Measurements from ENCODE around the gene NUTM2F.
"Not testable (repeated sequence)": the region's sequence is repeated elsewhere in the genome, so short reads cannot be mapped to it uniquely, and the experiment has no call there.

NUTM2F gene

DNA sequence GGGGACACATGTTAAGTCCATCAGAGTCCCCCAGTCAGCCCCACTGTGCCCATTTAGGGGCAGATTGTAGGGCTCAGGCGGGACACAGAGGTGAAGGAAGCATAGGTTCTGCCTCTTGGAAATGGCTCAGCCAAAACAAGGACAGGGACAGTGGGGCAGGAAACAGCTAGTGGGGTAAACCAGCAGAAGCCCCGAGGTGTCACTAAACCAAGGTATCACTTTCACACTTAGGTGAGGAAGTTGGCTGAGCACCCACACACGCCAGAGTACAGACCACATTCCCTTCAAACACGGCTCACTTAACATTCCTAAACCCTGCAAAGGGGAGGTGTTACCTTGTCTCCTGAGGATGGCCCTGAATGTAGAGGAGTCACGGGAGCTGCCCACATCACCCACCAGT, 12.2 kb downstream of the NUTM2F start:
- DNase-seq (ENCODE audit: low read depth), result not testable (repeated sequence)

DNA sequence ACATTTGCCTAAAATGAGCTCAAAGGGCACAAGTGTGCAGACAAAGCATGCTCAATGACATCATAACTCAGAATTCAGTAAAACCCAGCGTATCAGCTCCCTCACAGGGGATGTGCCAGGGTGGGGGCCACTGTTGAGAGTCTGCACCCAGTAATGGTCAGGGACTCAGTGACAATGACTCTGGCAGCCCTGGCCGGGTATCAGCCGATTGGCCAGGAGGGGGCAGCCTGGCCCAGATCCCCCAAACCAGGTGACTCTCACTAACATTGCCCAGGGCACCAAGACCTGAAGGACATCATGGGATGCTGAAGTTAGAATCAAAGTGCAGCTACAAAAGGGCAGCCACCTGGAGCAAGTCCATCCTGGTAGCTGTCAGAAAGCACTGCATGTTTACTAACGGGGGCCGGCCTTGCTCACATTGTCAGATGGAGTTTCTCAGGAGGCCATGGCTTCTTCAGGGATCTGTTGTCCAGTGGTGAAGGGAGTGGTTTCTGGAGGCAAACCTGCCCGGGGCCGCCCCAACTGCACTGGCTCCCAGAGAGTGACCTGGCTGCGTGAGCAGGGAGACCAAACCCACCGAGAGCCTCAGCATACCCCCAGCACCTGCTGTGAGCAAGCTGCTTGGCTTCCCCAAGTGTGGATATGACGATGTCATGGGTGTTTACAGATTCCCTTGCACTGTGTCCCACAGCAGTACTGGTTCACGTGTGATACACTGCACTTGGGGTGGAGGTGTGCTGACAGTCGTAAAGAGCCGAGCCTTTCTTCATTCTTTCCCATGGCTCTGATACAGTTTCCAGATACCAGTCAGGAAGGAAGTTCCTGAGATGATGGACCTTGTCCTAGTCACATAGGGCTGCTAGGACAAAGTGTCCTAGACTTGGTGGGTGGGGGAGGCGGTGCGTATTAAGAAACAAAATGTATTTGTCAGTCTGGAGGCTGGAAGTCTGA, 13.1 kb downstream of the NUTM2F start:
- DNase-seq (ENCODE audit: low read depth), result not testable (repeated sequence)

DNA sequence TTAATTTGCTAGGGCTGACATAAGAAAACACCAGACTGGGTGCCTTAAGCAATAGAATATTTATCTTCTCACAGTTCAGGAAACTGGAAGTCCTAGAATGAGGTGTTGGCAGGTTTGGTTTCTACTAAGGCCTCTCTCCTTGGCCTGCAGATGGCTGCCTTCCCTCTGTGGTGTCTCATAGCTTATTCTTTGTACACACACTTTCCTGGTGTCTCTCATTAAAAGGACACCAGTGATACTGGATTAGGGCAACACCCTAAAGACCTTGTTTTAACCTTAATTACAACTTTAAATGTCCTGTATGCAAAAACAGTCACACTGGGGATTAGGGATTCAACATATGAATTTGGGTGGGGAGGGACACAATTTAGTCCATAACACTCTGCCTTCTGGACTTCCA, 25.1 kb downstream of the NUTM2F start:
- DNase-seq (ENCODE audit: low read depth), result no peak

DNA sequence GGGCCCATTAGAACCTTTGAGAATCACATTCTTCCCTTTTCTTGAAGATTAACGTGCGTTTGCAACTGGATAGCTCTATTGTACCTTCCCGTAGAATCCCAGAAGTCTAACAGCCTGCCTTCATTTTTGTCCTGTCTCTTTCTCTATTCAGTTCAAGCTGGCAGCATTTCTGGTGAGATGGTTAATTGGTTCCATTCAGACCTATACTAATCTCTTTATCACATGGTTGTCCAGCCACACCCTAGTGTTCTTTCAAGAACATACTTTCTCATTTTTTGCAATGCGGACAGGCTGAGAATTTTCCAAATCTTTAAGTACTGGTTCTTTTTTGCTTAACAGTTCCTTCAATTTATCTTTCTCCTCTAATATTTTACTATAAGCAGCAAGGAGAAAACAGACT, 26.0 kb downstream of the NUTM2F start:
- DNase-seq (ENCODE audit: low read depth), result no peak

DNA sequence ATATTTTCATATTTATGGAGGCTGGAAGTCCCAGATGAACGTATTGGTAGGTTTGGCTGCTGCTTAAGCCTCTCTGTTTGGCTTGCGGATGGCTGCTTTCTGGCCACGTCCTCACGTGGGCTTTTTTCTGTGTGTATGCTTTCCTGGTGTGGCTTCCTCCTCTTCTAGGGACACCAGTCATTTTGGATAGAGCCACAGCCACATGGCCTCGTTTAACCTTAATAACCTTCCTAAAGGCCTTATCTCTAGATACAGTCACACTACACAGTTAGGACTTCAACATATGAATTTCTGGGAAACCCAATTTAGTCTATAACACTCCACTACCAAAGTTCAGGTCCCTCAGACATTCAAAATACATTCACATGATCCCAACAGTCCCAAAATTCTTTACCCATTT, 26.9 kb downstream of the NUTM2F start:
- no peak for DNase-seq (ENCODE audit: low read depth)

DNA sequence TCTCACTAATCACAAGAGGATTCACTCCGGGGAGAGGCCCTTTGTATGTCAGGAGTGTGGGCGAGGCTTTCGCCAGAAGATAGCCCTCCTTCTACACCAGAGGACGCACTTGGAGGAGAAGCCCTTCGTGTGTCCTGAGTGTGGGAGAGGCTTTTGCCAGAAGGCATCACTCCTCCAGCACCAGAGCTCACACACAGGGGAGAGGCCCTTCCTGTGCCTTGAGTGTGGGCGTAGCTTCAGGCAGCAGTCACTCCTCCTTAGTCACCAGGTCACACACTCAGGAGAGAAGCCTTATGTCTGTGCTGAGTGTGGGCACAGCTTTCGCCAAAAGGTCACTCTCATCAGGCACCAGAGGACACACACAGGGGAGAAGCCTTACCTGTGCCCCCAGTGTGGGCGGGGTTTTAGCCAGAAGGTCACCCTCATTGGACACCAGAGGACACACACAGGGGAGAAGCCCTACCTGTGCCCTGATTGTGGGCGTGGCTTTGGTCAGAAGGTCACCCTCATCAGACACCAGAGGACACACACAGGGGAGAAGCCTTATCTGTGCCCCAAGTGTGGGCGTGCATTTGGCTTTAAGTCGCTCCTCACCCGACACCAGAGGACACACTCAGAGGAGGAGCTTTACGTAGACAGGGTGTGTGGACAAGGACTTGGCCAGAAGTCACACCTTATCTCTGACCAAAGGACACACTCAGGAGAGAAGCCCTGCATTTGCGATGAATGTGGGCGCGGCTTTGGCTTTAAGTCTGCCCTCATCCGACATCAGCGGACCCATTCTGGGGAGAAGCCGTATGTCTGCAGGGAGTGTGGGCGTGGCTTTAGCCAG, 27.8 kb downstream of the NUTM2F start:
- DNase-seq (ENCODE audit: low read depth), result no peak

DNA sequence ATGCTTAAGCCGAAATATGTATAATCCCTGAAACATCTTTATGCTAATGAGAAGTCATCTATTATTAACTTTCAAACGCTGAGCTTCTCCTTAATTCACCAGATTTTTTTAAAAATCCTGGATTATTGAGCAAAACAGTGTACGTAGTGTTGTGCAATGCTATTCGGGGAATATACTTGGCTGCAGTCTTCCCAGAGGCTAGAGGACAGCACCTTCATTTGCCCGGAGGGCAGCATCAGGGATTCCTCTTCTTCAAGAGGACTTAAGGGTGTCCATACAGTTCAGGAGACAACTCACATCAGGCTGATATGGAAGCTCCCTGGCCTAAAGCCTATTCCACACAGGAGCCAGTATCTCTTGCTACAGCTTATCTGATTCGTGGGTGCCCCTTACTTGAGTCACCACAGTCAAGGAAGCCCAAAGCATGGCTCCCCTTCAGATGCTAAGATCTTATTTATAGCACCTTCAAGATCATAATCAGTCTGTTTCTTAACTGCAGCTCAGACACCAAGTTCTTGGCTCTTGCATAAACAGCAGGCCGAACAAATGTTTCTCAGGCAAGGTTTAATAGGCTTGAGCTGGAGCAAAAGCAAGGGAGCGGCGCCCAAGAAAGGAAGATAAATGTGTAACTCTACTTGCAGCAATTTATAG, 29.4 kb downstream of the NUTM2F start:
- DNase-seq (ENCODE audit: low read depth), result peak; percentile 96

DNA sequence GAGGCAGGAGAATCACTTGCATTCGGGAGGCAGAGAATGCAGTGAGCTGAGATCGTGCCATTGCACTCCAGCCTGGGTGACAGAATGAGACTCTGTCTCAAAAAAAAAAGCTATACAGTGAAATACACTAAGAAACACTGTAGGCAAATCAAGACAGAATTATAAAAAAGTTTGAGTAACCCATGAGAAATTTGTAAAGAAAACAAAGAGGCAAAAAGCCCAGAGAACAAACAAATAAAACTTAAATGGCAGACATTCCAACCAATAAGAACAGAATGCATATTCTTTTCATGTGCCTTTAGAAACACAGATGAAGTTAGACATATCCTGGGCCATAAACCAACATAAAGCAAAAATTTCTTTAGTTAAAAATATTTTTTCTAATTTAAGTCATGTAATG, 38.8 kb downstream of the NUTM2F start:
- DNase-seq (ENCODE audit: low read depth), result no peak

DNA sequence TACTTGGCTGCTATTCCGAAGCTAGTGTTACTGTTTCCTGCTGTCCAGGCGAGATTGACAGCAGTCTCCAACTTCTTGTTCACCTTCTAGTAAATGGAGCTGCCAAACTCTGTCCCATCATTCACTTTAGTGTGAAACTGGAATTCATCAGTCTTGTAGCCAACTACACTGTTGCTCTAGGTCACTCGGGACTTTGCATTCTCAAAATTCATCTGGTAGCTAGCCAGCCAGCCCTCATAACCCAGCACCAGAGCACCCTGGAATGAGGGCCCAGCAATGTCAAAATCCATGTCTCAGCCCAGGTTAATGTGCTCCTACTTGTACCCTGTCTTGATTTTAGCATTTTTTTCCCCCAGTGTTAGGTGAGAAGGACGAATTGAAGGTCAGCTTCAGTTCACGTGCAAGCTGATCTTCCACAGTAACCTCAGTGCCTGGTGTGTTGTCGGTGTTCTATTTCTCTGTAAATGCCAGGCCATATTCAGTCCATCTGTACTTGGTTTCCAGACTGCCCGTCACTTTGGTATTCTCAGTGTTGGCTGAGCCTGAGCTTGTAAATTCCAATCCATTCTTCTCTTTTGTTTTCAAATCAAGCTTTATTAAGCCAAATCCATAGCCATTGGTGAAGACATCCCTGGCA, 40.4 kb downstream of the NUTM2F start:
- no peak for DNase-seq (ENCODE audit: low read depth)

DNA sequence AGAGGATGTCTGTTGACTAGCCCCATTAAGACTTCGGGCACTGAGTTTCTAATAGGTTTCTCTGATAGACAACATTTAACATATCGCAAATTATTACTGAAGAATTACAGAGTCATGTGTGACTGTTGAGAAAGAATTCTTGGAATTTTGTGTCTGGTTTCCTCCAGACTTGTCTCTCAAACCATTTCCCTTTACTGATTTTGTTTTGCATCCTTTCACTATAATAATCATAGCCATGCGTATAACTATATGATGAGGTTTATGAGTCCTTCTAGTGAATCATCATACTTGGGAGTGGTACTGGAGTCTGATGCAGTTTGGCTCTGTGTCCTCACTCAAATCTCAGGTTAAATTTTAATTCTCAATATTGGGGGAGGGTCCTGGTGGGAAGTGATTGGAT, 42.3 kb downstream of the NUTM2F start:
- peak; percentile 12 for DNase-seq (ENCODE audit: low read depth)

DNA sequence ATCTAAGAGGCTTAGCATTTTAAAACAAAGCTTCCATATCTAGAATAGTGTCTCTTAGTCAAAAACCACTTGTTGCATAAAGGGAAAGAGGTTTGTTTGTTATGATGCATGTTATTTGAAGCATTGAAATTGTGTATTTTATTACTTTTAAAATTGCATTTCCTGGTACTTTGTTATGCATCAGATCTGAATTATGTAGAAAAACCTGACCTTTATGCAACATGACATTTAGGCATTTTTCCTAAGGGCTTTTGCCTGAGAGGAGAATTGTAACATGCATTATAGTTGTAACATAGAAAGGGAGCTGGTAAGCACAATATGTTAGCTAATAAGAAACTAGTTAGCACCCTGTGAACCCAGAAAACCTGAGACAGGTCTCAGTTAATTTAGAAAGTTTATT, 47.3 kb downstream of the NUTM2F start:
- DNase-seq (ENCODE audit: low read depth), result no peak

DNA sequence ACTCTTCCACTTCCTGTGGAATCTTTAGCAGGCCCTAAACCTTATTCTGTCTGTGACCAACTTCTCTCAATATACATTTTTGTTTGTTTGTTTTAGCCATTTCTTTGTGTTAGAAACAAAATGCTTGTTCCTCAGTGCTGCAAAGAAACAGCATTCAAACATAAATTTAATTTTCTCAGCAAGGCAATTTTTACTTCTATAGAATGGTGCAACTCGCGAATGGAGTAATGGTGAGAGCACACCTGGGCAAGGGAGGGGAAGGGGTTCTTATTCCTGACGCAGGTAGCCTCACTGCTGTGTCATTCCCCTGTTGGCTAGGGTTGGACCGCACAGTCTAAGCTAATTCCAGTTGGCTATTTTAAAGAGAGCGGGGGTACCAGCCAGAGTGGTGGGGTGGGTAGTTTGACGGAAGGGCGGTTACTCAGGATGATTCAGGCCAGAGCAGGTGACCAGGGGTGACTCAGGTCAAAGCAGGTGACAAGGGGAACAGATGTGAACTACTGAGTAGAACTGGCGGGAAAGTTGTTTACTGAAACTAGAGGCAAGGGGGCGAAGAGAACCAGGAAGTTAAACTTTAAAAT, 47.9 kb downstream of the NUTM2F start:
- no peak for DNase-seq (ENCODE audit: low read depth)

DNA sequence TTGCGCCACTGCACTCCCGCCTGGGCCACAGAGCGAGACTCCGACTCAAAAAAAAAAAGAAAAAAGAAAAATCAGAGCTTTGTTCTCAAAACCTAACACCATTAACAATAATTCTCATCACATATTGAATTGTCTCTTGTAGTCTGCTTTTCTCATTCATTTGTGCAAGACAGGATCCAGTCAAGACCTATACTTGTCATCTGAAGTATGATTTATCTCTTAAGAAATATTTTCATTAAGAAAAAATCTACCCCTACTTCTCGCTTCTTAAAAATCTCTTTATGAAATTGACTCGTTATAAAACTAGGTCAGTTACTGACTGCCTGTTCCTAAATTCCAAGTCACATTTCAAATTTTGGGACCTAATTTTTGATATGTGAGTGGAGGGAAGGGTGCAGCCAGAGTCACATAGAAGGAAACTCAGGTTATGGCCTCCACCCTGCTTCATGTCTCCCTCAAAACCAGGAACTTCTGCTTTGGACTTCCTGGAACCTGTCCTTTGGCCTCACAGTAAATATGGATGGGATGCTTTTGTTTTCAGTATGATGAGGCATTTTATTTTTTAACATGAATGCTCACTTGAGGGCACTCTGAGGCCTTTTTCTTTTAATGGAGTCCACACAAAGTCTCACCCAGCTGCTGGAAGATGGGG, 50.4 kb downstream of the NUTM2F start:
- no peak for DNase-seq (ENCODE audit: low read depth)

DNA sequence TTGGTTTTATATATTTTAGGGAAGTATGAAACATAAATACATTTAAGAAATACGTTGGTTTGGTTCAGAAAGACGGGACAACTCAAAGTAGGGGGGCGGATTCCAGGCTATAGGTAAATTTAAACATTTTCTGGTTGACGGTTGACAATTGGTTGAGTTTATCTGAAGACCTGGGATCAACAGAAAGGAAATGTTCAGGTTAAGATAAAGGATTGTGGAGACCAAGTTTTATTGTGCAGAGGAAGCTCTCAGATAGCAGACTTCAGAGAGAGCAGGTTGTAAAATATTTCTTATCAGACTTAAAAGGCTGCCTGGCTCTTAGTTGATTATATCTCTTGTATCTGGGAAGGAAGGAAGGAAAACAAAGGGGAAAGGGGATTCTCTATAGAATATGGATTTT, 51.4 kb downstream of the NUTM2F start:
- DNase-seq (ENCODE audit: low read depth), result not testable (repeated sequence)

DNA sequence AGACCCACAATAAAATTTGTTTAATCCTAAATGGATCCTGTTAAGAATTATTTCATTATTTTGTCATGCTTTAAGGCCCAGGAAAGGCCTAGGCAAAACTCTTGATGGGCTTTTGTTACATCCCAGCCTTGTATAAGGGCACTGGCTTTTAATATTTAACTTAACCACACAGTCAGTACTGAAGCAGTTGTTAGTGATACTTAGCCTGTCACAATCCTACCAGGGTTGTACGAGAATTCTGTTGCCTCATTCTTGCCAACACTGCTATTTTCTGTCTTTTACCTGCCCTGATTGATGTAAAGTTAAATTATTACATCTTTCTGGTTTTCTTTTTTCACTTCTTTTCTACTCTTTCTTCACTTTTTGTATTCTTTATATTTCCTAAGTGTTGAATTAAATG, 58.4 kb downstream of the NUTM2F start:
- no peak for DNase-seq (ENCODE audit: low read depth)

DNA sequence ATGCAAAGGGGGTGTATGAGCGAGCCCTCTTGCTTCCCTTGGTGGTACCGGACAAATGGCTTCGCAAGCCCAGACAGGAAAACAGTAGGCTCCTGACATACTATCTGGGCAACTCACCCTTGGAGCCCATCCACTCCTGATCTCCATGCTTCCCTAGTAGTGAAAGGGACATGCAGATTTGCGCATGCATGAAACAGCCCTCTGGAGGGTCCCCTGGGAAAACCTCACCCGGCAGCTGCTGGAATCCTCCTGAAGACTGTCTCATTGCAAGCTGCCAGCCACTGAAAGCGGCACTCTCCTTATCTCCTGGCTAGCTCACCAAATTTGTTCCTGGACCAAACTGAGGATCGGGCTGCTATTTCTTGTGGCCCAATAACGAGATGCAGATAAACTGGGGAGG, 59.2 kb downstream of the NUTM2F start:
- no peak for DNase-seq (ENCODE audit: low read depth)

Measured in amniotic epithelial cell (primary cell).